GM21717 (cell line): ENCODE data around the gene LTBP2.

Source experiments
- ATAC-seq: cut with Tn5 transposase; IDR thresholded peaks from one replicate; pipeline ENCODE4 v1.9.1; 2021; ENCODE audit warnings: mild to moderate bottlenecking, moderate library complexity; ENCODE audit not compliant: unreplicated experiment

The LTBP2 gene

DNA sequence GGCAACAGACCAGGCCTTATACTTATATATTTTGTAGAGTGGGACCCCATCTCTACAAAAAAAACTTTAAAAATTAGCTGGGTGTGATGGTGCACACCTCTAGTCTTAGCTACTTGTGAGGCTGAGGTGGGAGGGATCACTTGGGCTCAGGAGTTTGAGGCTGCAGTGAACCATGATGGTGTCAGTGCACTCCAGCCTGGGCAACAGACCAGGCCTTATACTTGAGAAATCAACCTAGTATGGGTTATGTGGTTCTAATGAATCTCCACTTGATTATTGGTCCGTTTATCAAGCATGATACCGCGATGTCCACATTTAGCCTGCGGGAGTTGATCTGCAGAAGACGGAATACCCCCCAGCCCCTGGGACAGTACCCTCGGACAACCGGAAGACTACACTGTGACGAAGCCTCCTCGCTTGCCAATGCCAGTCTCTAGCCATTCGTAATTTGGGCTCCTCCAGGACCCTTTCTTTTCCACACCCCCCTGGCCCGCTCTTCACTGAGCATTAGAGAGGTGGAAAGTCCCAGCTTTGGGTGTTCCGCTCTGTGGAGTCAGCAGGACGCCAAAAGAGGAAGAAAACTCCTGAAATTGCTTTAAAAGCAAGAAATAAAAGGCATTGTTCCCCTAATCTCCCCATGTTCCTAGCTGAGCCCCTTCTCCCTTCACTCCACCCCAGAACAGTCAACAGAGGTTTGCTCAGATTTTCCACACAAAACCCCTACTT is 19.4 kb downstream of the LTBP2 start:
- no peak for ATAC-seq

DNA sequence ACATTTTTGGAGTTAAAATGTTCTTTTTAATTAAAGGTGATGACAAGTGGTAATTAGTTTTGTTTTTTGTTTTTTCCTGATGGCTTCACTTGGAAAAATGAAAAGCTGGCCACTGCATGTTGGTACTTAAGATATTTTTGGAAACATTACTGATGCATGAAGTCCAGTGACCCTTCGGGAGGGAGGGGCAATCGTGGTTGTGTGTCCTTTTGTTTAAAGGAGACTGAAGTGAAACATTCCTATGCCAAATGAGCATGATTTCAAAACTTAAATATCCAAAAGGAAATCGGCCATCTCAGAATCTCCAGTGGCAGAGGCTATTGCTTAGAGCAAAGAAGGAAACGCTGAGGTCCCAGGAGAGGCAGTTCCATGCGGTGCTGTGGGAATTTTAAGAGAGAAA is 20.1 kb downstream of the LTBP2 start:
- ATAC-seq, result no peak

GRCh38 chr14:74591394-74591793 is 20.6 kb downstream of the LTBP2 start:
- ATAC-seq, result no peak

DNA sequence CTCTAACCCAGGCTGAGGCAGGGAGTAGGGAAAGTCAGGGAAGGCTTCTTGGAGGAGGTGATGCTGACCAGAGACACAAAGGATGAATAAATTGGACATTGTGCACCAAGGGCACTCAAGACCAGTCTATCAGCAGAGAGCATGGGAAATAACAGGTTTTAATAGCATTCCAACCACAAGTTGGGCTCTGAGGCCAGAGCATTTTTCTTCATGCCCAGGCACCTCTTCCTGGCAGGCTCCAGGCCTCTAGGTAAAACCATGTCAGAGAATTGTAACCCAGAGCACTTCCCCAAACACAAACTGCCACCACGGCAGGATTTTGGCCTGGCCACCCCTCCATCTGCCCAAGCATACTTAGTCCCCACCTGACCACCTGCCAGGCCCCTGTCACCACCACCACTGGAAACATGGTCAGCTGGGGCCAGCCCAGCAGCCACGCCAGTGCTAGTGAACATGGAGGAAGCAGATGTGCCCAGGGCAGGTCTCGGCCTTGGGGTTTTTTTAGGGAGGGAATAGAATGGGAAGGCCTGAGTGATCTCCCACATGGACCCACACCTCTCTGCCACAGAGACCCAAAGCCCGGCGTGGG is 22.7 kb downstream of the LTBP2 start:
- ATAC-seq, result no peak

GRCh38 chr14:74587363-74587707 is 24.7 kb downstream of the LTBP2 start:
- ATAC-seq, result no peak

DNA sequence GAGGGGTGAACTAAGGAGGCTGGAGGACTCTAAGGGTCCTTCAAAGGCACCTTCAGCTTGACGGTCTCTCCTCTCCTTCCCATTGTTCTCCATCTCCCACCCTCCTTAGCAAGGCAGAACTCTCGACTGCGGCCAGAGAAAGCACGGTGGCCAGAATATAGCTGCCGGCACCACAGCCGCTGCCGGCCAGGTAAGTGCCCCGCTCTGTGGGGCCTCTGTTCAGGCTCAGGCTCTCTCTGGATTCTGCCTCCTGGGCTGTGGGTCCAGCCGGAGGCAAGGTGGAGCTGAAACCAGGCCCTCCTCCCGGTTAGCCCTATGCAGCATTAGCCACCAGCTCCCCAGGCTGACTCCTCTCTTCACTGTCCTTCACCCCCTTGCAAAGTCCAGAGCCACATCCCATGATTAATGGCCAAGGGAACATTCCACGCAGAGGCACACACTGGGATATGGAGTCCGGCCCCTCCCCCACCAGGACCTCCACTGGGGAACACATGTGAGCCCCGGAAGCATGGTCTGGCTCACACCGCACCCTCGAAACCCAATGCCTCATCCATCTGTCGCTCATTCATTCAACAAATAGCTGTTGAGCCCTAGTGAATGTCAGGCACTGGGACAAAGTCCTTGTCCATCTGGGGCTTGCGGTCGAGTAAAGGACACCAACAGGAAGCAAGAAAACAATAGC is 25.2 kb downstream of the LTBP2 start:
- ATAC-seq, result no peak

GRCh38 chr14:74585406-74586335 is 26.4 kb downstream of the LTBP2 start:
- ATAC-seq, result no peak

- ATAC-seq, result no peak
Measured at GRCh38 chr14:74584951-74585350, 27.1 kb downstream of the LTBP2 start.

GRCh38 chr14:74583689-74584434 is 28.2 kb downstream of the LTBP2 start:
- ATAC-seq, result no peak

GRCh38 chr14:74582910-74583581 is 29.0 kb downstream of the LTBP2 start:
- no peak for ATAC-seq

DNA sequence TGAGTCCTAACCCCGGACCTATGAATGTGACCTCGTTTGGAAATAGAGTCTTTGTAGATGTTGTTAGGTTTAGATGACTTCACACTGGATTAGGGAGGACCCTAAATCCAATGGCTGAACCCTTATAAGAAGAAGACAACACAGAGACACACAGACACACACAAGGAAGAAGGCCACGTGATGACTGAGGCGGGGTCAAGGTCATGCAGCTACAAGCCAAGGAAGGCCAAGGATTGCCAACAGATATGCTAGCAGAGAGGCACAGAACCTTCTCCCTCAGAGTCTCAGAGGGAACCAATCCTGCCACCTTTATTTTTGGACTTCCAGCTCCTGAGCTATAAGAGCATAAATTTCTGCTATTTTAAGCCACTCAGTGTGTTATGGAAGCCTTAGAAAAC is 31.8 kb downstream of the LTBP2 start:
- no peak for ATAC-seq

GRCh38 chr14:74579447-74580274 is 32.4 kb downstream of the LTBP2 start:
- ATAC-seq, result no peak

- ATAC-seq, result no peak
Measured at GRCh38 chr14:74578479-74578878, 33.6 kb downstream of the LTBP2 start.

- no peak for ATAC-seq
Measured at GRCh38 chr14:74577948-74578275, 34.1 kb downstream of the LTBP2 start.

DNA sequence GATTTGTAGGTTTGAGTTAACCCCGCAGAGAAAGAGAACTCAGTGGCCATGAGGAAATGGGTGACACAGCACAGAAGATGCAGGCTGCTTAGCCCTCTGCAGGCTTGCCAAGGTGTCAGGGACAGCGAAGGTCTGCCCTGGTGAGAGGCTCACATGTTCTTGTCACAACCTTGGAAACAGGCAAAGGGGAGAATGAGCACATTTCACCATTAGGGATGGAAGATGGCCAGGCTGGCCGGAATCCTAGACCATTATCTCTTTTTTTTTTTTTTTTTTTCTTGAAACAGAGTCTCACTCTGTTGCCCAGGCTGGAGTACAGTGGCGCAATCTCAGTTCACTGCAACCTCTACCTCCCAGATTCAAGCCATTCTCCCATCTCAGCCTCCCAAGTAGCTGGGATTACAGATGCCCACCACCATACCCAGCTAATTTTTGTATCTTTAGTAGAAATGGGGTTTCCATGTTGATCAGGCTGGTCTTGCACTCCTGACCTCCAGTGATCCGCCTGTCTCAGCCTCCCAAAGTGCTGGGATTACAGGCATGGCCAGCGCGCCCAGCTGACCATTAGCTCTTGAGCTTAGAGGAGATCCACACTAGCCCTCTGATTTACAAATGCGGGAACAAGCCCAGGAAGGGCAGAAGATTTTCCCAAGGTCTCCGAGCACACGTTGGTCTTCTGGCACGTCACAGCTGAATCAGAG is 34.6 kb downstream of the LTBP2 start:
- ATAC-seq, result no peak

- ATAC-seq, result no peak
Measured at GRCh38 chr14:74575936-74576335, 36.1 kb downstream of the LTBP2 start.

DNA sequence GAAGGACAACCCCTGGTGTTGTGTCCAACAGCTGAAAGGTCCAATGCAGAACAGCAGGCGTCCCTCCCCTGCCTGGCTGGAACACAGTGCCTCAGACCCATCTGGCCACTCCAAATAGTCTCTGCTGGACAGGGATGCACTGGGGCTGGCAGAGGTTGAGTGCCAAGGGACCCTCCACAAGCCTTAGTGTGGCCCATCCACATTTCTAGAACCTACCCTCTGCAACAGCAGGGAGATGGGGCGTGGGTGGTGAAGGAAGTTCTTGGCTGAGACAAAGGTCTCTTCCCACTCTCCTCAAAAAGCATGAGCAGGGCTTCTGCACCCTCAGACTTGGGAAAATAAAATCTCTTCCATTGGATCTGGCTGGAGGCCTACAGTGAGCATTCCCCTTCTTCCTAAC is 36.5 kb downstream of the LTBP2 start:
- ATAC-seq, result no peak

- ATAC-seq, result no peak
Measured at GRCh38 chr14:74574706-74575105, 37.3 kb downstream of the LTBP2 start.

DNA sequence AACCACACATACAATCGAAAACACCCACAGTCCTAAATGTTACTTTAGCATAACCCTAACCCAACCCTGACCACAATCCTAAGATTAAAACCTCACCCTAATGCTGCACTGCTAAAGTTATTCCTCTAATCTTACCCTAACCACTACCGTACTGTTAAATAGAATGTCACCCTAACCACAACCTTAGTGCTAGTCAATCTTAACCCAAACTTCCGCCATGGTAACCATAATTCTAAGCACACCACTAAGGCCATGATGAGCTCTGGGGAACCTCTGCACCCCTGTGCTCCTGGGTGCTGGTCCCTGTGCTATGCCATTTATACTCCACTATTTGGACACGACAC is 38.0 kb downstream of the LTBP2 start:
- ATAC-seq, result no peak
